GM19035 (cell line): ENCODE data around the gene ABCD4.

Source experiments
- ATAC-seq: cut with Tn5 transposase; IDR thresholded peaks from one replicate; pipeline ENCODE4 v1.9.1; 2021; ENCODE audit not compliant: unreplicated experiment

The ABCD4 gene

GRCh38 chr14:74238974-74239847 lies 63.5 kb downstream of the ABCD4 start, which contains the start of gene VSX2:
Gene VSX2, plus strand, starts transcription at chr14:74239449. Its CDS starts 113 bp downstream, at chr14:74239562.
- no peak for ATAC-seq

- ATAC-seq, result no peak
Observed at GRCh38 chr14:74237441-74237840, 65.3 kb downstream of the ABCD4 start.
